Ovary (tissue), 9 donors: Measurements from ENCODE around the gene RNASE2. TPM values are rescaled to one million over a fixed set of nuclear protein-coding genes. Genes with fewer than 3 reads are reported as not detected.
"Not testable (repeated sequence)": the region's sequence is repeated elsewhere in the genome, so short reads cannot be mapped to it uniquely, and the experiment has no call there.

Experiments
- DNase-seq, 5 donors: peaks; one replicate each; pipeline ENCODE4 v3.0.0-alpha.2; 2019 to 2020
- H3K27ac ChIP-seq, 2 donors: fragments of 200-600 bp; one replicate each; pipeline versions ENCODE4 v1.5.1 to v1.8.0; 2019 to 2022
- H3K27me3 ChIP-seq: fragments of 200-600 bp; one replicate; pipeline ENCODE4 v1.8.0; 2022
- H3K36me3 ChIP-seq: fragments of 200-600 bp; sonication (generic); one replicate; pipeline ENCODE4 v1.5.1; 2019
- H3K4me1 ChIP-seq: one replicate; pipeline ENCODE4 v1.8.1; 2013; ENCODE audit warnings: mild to moderate bottlenecking, moderate library complexity; ENCODE audit not compliant: insufficient read depth
- H3K4me3 ChIP-seq: fragments of 200-600 bp; sonication (generic); one replicate; pipeline ENCODE4 v1.5.1; 2017
- H3K9me3 ChIP-seq, 2 donors: fragments of 200-600 bp in 1 of 2; sonication (generic) in 1 of 2; one replicate each; pipeline versions ENCODE4 v1.5.1 to v1.8.1; 2013 to 2019; ENCODE audit warnings: mild to moderate bottlenecking in 1 of 2, moderate library complexity in 1 of 2
- CTCF ChIP-seq, 3 donors: fragments of 450-650 bp in 2 of 3; fragments of 200-600 bp in 1 of 3; IDR thresholded peaks; one replicate each; pipeline versions ENCODE4 v1.5.1 to v1.8.0; 2016 to 2022; ENCODE audit warnings: antibody characterized with exemption in 3 of 3, mild to moderate bottlenecking in 1 of 3
- EP300 ChIP-seq: sonication (generic); formaldehyde crosslinking; IDR thresholded peaks from one replicate; pipeline ENCODE4 v1.6.1; 2017; ENCODE audit warnings: antibody characterized with exemption
- POLR2A ChIP-seq: fragments of 450-650 bp; IDR thresholded peaks from one replicate; pipeline ENCODE4 v1.6.1; 2017; ENCODE audit warnings: antibody characterized with exemption, mild to moderate bottlenecking, moderate library complexity
- WGBS, 3 donors: extraction: QIAGEN DNeasy Blood & Tissue Kit in 1 of 3; methylation state at CpG; one replicate each; pipeline versions ENCODE4 v1.1.5 to v1.1.7; 2013 to 2017; 5-methylcytosine and 5-hydroxymethylcytosine counted together
- intact Hi-C, 4 donors: fragments of 100-400 bp; cut with DNase I; formaldehyde crosslinking; loops; one replicate each; pipeline versions ENCODE4 v1.11.0 to v1.15.1; 2022 to 2023
- polyA plus RNA-seq, 2 donors: library from polyadenylated mRNA; stranded (reverse); fragments of 200-250 nt in 1 of 2; fragments of 350-450 nt in 1 of 2; fragmentation: Illumina TruSeq in 1 of 2; extraction: RNeasy Lipid Tissue Mini Kit (QIAGEN cat#74804) in 1 of 2; gene quantifications; one replicate each; pipeline ENCODE4 v1.2.3, GENCODE V29; 2013 to 2014
- total RNA-seq, 7 donors: library from RNA; depleted of rRNA in 2 of 7; stranded (reverse); fragments of >200 nt in 2 of 7; fragmentation: NEBNext Ultra II Directional in 3 of 7; extraction: Animal tissue kit (Norgen Biotek cat#: 25700) in 3 of 7; gene quantifications; one replicate each; pipeline versions ENCODE4 v1.1.0 to v1.2.4, GENCODE V29; 2016 to 2023
- donor health status: DM: no; HTN: no; CAD: no; lungs with moderate emphysema.
- donor health status: DM: no; HTN: no; CAD: no.
- donor health status: Bipolar disorder and iron deficiency.
- donor health status: DM: yes; HTN: yes; CAD: no.
- donor health status: DM: no; HTN: no; CAD: no.
- donor health status: DM: yes; HTN: yes; CAD: no.

Gene RNASE2
- total and polyA plus RNA-seq, 9 donors, result 0.38 to 3.0 (median 1.2) TPM; not detected in 1

GRCh38 chr14:20934148-20934762, 21.0 kb upstream of the RNASE2 start:
- no peak for TF ChIP-seq CTCF (IDR thresholded peaks at IDR 0.05)
- TF ChIP-seq POLR2A, result no peak
- no peak for TF ChIP-seq EP300
- Histone ChIP-seq H3K4me1 (no peaks in the 10 kb centered on the region), H3K36me3 (no peaks in the 10 kb centered on the region), H3K27me3 (no peaks in the 10 kb centered on the region), H3K4me3 (no peak overlapping the region), H3K27ac (no peak overlapping the region), H3K9me3 (no peaks in the 10 kb centered on the region)
- WGBS, 3 donors, result 22 to 27% (median 24%) methylated on average over 18 of the region's 18 CpGs
- intact Hi-C loops, result no loop called here
- DNase-seq, result no peak

- TF ChIP-seq EP300 (no peak), POLR2A (no peak), CTCF (IDR thresholded peaks at IDR 0.05) (no peak)
- no peaks in the 10 kb centered on the region for H3K4me1 ChIP-seq
- no peaks in the 10 kb centered on the region for H3K27me3 ChIP-seq
- H3K4me3 ChIP-seq, result no peak overlapping the region
- H3K36me3 ChIP-seq, result no peaks in the 10 kb centered on the region
- H3K27ac ChIP-seq, result no peak overlapping the region
- 78 to 85% (median 80%) methylated on average over 5 of the region's 5 CpGs for WGBS, 3 donors
- DNase-seq, result no peak
- no peaks in the 10 kb centered on the region for H3K9me3 ChIP-seq
- intact Hi-C loops, result no loop called here
These were observed 19.8 kb upstream of the RNASE2 start for GRCh38 chr14:20935303-20935984.

- 83 to 87% (median 87%) methylated on average over 6 of the region's 6 CpGs for WGBS, 3 donors
- DNase-seq, intact Hi-C loops, H3K4me3 ChIP-seq, H3K4me1 ChIP-seq, H3K36me3 ChIP-seq, H3K9me3 ChIP-seq, H3K27ac ChIP-seq, H3K27me3 ChIP-seq: not testable (repeated sequence)
These were observed 10.1 kb upstream of the RNASE2 start for GRCh38 chr14:20945146-20945545.

GRCh38 chr14:20946707-20947106, 8.6 kb upstream of the RNASE2 start:
- H3K27me3 ChIP-seq, H3K27ac ChIP-seq, H3K4me3 ChIP-seq, H3K4me1 ChIP-seq, intact Hi-C loops, H3K36me3 ChIP-seq, H3K9me3 ChIP-seq, DNase-seq: not testable (repeated sequence)
- WGBS, 3 donors, result 78 to 91% (median 83%) methylated on average over 4 to 8 of the region's 9 CpGs

- H3K9me3 ChIP-seq, H3K27ac ChIP-seq, DNase-seq, H3K27me3 ChIP-seq, H3K4me1 ChIP-seq, H3K36me3 ChIP-seq, H3K4me3 ChIP-seq, intact Hi-C loops: not testable (repeated sequence)
- 66 to 76% (median 74%) methylated on average over 5 of the region's 5 CpGs for WGBS, 3 donors
These were observed 219 bp downstream of the RNASE2 start for GRCh38 chr14:20955538-20955873.

- TF ChIP-seq POLR2A, result no peak
- TF ChIP-seq EP300, result no peak
- no peak for TF ChIP-seq CTCF (IDR thresholded peaks at IDR 0.05)
- H3K36me3 ChIP-seq, result no peaks in the 10 kb centered on the region
- DNase-seq, result no peak
- H3K9me3 ChIP-seq, result no peaks in the 10 kb centered on the region
- no peak overlapping the region for H3K4me3 ChIP-seq
- no peaks in the 10 kb centered on the region for H3K4me1 ChIP-seq
- intact Hi-C loops, result no loop called here
- no peak overlapping the region for H3K27ac ChIP-seq
- H3K27me3 ChIP-seq, result no peaks in the 10 kb centered on the region
- WGBS, 3 donors, result 88 to 93% (median 90%) methylated on average over 11 of the region's 11 CpGs
These were observed 1.2 kb downstream of the RNASE2 start for GRCh38 chr14:20956376-20956976.

GRCh38 chr14:20958946-20959345, 3.7 kb downstream of the RNASE2 start:
- intact Hi-C loops, H3K4me1 ChIP-seq, H3K27me3 ChIP-seq, H3K36me3 ChIP-seq, H3K9me3 ChIP-seq, DNase-seq, H3K4me3 ChIP-seq, H3K27ac ChIP-seq: not testable (repeated sequence)
